ENCODE results near the gene REEP5.
"Not testable (repeated sequence)": the region's sequence is repeated elsewhere in the genome, so short reads cannot be mapped to it uniquely, and the experiment has no call there.

Gene REEP5

DNA sequence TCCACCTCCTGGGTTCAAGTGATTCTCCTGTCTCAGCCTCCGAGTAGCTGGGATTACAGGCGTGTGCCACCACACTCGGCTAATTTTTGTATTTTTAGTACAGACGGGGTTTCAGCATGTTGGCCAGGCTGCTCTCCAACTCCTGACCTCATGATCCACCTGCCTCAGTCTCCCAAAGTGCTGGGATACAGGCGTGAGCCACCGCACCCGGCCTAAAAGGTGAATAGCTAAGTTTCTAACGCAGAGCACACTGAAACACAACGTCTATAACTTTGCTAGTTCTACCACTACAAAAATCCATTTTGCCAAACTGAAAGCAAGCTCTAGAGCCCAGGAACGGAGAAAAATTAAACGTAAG lies 61.5 kb downstream of the REEP5 start:
- peaks cover 20% of the 10 kb centered on the region for H3K27me3 Mint-ChIP-seq (ENCODE audit: low read depth)
- peaks cover 31% of the 10 kb centered on the region for H3K4me1 Mint-ChIP-seq (ENCODE audit: low read depth)
- not testable (repeated sequence) for H3K9me3 Mint-ChIP-seq
- H3K27ac Mint-ChIP-seq, result peak overlapping the region; percentile 97
- peaks cover 29% of the 10 kb centered on the region for H3K36me3 Mint-ChIP-seq (ENCODE audit: low read depth)
- peak overlapping the region; percentile 95 for H3K4me3 Mint-ChIP-seq

DNA sequence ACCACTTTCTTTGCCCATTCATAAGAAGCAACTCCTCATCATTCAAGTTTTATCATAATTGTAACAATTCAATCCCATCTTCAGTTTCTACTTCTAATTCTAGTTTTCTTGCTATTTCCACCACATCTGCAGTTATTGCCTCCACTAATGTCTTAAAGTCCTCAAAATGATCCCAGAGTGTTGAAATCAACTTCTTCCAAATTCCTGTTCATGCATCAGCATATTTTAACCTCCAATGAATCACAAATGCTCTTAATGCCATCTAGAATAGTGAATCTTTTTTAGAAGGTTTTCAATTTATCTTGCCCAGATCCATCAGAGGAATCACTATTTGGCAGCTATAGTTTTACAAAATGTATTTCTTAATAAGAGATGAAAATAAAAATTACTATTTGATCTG lies 64.2 kb downstream of the REEP5 start:
- Mint-ChIP-seq H3K9me3 (peaks cover 10% of the 10 kb centered on the region), H3K27me3 (ENCODE audit: low read depth) (peaks cover 42% of the 10 kb centered on the region), H3K4me1 (ENCODE audit: low read depth) (peaks cover 17% of the 10 kb centered on the region), H3K36me3 (ENCODE audit: low read depth) (peaks cover 15% of the 10 kb centered on the region), H3K27ac (no peak overlapping the region), H3K4me3 (no peak overlapping the region)

DNA sequence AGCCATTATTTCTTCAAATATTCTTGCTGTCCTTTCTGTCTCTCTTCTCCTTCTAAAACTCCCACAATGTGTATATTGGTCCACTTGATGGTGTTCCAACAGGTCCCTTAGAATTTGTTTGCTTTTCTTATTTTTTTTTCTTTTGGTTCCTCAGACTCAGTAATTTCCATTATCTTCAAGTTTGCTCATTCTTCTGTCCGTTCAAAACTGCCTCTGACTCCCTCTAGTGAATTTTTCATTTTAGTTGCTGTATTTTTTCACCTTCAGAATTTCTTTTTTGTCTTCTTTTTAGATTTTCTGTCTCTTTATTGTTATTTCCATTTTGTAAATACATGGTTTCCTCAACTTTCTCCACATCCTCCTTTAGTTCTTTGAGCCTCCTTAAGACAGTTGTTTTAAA lies 67.4 kb downstream of the REEP5 start:
- peaks cover 3% of the 10 kb centered on the region for H3K36me3 Mint-ChIP-seq (ENCODE audit: low read depth)
- H3K27ac Mint-ChIP-seq, result no peak overlapping the region
- peaks cover 9% of the 10 kb centered on the region for H3K9me3 Mint-ChIP-seq
- peaks cover 54% of the 10 kb centered on the region for H3K27me3 Mint-ChIP-seq (ENCODE audit: low read depth)
- H3K4me1 Mint-ChIP-seq (ENCODE audit: low read depth), result peaks cover 3% of the 10 kb centered on the region
- H3K4me3 Mint-ChIP-seq, result no peak overlapping the region

DNA sequence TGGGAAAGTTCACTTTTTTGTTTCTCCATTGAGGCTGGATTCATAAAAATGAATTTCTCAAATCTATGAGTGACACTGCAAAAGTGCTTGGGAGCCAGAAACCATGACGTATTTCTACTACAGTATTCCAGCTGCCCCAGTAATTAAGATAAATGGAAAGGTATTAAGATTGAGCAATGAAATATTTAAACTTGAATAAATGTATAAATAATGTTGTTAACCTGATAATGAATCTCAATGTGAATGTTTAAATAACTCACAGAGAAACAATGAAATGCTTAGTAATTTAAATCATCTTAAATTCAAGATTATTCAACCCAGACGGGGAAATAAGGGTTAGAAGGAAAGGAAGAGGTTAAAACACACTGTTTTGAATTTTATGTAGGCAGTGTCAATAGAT lies 72.1 kb downstream of the REEP5 start:
- H3K27ac Mint-ChIP-seq, result no peak overlapping the region
- no peak overlapping the region for H3K4me3 Mint-ChIP-seq
- H3K27me3 Mint-ChIP-seq (ENCODE audit: low read depth), result peaks cover 29% of the 10 kb centered on the region
- peaks cover 4% of the 10 kb centered on the region for H3K4me1 Mint-ChIP-seq (ENCODE audit: low read depth)
- H3K36me3 Mint-ChIP-seq (ENCODE audit: low read depth), result no peaks in the 10 kb centered on the region
- H3K9me3 Mint-ChIP-seq, result peaks cover 5% of the 10 kb centered on the region

DNA sequence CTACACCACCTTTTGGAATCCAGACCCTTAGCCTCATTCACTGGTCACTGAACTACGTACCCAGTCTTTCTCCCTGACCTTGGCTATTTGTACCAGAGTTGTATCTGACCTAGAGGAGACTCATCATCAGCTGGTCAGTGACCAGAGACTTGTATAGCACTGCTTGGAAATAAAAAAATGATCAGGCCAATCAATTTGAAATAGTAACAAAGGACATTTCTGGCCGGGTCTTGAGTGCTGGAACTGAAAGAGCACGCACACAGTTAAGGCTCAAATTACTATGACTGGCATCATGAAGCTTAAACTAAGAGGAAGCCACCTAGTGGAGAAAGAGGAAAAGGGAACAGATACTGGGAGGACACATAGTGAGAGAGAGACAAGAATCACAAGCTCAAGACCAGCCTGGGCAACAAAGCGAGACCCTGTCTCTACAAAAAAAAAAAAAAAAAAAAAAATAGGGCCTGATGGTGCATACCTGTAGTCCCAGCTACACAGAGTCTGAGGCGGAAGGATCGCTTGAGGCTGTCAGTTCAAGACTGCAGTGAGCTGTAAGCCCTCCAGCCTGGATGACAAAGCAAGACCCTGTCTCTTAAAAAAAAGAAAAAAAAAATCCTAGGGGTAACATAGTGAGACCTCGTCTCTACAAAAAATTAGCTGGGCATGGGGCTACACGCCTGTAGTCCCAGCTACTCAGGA lies 73.8 kb downstream of the REEP5 start:
- Mint-ChIP-seq H3K9me3 (no peaks in the 10 kb centered on the region), H3K4me1 (ENCODE audit: low read depth) (peaks cover 4% of the 10 kb centered on the region), H3K27ac (no peak overlapping the region), H3K27me3 (ENCODE audit: low read depth) (peaks cover 14% of the 10 kb centered on the region), H3K36me3 (ENCODE audit: low read depth) (peaks cover 2% of the 10 kb centered on the region), H3K4me3 (no peak overlapping the region)

DNA sequence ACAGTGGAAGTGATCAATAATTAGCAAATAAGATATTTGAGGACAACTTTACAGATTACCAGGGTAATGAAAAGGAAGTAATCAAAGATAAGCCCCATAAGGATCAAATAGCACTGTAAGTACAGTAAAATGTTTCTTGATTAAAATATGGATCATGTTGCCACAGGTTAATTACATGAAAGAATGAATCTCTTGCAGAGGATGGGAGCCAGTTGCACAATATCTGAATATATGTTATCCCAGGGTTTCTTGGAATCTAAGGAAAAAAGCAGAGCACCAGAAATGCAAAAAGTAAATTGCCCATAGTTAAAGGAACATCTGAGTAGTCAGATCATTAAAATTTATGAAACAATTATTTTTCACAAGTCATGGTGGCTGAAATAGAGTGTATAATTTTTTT lies 74.7 kb downstream of the REEP5 start:
- H3K27me3 Mint-ChIP-seq (ENCODE audit: low read depth), result peaks cover 9% of the 10 kb centered on the region
- H3K9me3 Mint-ChIP-seq, result no peaks in the 10 kb centered on the region
- peaks cover 4% of the 10 kb centered on the region for H3K4me1 Mint-ChIP-seq (ENCODE audit: low read depth)
- no peak overlapping the region for H3K4me3 Mint-ChIP-seq
- H3K27ac Mint-ChIP-seq, result no peak overlapping the region
- peaks cover 3% of the 10 kb centered on the region for H3K36me3 Mint-ChIP-seq (ENCODE audit: low read depth)

DNA sequence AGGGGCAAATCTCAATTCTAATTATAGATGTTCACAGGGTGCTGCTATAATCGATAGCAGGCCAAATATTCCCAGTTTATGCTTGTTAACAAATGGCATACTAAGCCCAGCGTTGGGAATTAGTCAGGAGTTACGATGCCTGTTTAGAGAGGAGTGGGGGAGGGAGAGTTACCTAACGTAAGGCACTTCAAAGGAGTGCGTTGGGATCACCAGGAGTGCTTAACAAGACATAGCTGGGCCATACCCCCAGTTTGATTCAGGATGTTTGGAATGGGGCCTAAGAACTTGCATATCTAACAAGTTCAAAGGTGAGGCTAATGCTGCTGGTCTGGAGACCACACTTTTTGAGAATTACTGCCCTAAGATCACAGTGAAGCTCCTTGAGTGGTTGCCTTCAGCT lies 75.5 kb downstream of the REEP5 start:
- Mint-ChIP-seq H3K36me3 (ENCODE audit: low read depth) (peaks cover 7% of the 10 kb centered on the region), H3K27me3 (ENCODE audit: low read depth) (peaks cover 5% of the 10 kb centered on the region), H3K4me3 (no peak overlapping the region), H3K27ac (no peak overlapping the region), H3K4me1 (ENCODE audit: low read depth) (peaks cover 4% of the 10 kb centered on the region), H3K9me3 (no peaks in the 10 kb centered on the region)

DNA sequence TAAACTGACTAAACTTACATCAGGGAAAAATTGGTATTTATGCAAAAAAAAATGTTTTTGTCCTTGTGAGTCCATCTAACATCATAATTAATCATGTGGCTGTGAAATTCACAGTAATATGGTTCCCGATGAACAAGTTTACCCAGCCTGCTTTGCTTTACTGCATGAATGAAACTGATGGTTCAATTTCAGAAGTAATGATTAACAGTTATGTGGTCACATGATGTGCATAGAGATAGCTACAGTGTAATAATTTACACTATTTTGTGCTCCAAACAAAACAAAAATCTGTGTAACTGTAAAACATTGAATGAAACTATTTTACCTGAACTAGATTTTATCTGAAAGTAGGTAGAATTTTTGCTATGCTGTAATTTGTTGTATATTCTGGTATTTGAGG lies 77.5 kb downstream of the REEP5 start:
- Mint-ChIP-seq H3K4me1 (ENCODE audit: low read depth) (peaks cover 4% of the 10 kb centered on the region), H3K4me3 (no peak overlapping the region), H3K27me3 (ENCODE audit: low read depth) (no peaks in the 10 kb centered on the region), H3K27ac (no peak overlapping the region), H3K36me3 (ENCODE audit: low read depth) (peaks cover 16% of the 10 kb centered on the region), H3K9me3 (no peaks in the 10 kb centered on the region)

DNA sequence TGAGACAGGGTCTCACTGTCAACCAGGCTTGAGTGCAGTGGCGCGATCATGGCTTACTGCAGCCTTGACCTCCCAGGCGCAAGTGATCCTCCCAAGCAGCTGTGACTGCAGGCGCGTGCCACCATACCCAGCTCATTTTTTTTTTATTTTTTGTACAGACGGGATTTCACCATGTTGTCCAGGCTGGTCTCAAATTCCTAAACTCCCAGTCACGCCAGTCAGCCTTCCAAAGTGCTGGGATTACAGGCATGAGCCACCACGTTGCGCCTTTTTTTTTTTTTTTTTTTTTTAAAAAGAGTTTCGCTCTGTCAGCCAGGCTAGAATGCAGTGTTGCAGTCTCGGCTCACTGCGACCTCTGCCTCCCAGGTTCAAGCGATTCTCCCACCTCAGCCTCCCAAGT lies 88.1 kb downstream of the REEP5 start:
- no peak overlapping the region for H3K27ac Mint-ChIP-seq
- H3K27me3 Mint-ChIP-seq (ENCODE audit: low read depth), result no peaks in the 10 kb centered on the region
- H3K4me1 Mint-ChIP-seq (ENCODE audit: low read depth), result peaks cover 3% of the 10 kb centered on the region
- no peaks in the 10 kb centered on the region for H3K9me3 Mint-ChIP-seq
- no peak overlapping the region for H3K4me3 Mint-ChIP-seq
- H3K36me3 Mint-ChIP-seq (ENCODE audit: low read depth), result peaks cover 31% of the 10 kb centered on the region

DNA sequence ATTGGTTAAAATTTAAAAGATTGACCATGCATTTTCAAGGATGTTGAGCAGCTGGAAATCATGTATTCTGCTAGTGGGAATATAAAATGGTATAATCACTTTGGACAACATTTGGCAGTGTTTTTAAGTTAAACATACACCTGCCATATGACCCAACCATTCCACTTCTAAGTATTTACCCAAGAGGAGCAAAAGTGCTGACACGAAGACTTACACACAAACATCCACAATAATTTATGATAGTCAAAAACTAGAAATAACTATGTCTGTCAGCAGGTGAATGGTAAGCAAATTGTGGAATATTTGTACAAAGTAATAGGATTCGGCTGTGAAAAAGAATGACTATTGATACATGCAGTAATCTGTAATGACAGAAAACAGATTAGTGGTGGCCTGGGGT lies 91.6 kb downstream of the REEP5 start:
- no peak overlapping the region for H3K27ac Mint-ChIP-seq
- no peak overlapping the region for H3K4me3 Mint-ChIP-seq
- H3K9me3 Mint-ChIP-seq, result no peaks in the 10 kb centered on the region
- H3K27me3 Mint-ChIP-seq (ENCODE audit: low read depth), result no peaks in the 10 kb centered on the region
- peaks cover 18% of the 10 kb centered on the region for H3K36me3 Mint-ChIP-seq (ENCODE audit: low read depth)
- peaks cover 3% of the 10 kb centered on the region for H3K4me1 Mint-ChIP-seq (ENCODE audit: low read depth)
